A549 treated with Mapracorat at 1 μM for 4 hours (cell line): Measurements from ENCODE around the gene ZSWIM3. TPM values are rescaled to one million over a fixed set of nuclear protein-coding genes. Genes with fewer than 3 reads are reported as not detected.

ENCODE experiments used
- total RNA-seq: library from RNA; stranded (reverse); fragments of 200-300 nt; extraction: Qiagen RNA extraction; gene quantifications from 5 replicates; pipeline ENCODE4 v1.2.3, GENCODE V29; 2022

The ZSWIM3 gene
- 1.3 to 1.9 TPM (median 1.7 TPM) in 5 replicates for total RNA-seq

DNA sequence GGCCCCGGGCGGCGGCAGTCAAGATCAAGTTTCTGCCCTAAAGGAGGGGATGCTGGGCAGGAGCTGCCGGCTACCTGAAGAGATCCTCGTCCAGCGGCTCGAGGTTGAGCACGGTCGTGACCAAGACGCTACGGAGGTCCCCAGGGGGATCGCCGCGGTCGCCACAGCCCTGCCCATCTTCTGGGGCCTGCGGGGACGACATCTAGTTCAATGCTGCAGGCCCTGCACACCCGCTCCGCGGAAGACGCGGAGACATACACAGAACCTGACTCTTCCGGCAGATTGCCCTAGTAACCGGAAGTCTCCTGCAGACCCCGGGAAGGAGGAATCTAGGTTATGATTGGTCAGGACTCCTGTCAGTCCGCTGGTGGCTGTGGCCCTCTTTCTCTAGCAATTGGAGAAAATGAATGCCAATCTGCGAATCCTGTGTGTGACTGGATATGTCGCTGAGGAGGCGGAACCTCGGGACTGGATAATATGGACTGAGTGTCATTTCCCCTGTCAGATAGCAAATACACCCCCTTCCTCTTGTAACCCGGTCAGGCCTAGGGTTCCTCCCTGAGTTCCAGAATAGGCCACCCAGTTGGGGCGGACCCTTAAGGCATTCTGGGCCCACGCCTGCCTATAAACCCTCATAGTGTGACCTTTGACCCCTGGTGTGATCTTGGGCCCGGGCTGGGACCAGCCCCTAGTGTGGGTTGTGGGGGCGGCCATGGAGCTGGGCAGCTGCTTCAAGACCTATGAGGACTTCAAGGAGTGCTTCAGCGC, at the start of gene ZSWIM3, which contains the start of gene ACOT8:
TSS of gene ZSWIM3 (plus strand) at position 501 of the 768 bp plus-strand sequence. CDS start at position 713, 212 bp downstream.
TSS of gene ACOT8 (minus strand) at position 279 of the 768 bp plus-strand sequence. CDS start at position 202, 77 bp downstream.

DNA sequence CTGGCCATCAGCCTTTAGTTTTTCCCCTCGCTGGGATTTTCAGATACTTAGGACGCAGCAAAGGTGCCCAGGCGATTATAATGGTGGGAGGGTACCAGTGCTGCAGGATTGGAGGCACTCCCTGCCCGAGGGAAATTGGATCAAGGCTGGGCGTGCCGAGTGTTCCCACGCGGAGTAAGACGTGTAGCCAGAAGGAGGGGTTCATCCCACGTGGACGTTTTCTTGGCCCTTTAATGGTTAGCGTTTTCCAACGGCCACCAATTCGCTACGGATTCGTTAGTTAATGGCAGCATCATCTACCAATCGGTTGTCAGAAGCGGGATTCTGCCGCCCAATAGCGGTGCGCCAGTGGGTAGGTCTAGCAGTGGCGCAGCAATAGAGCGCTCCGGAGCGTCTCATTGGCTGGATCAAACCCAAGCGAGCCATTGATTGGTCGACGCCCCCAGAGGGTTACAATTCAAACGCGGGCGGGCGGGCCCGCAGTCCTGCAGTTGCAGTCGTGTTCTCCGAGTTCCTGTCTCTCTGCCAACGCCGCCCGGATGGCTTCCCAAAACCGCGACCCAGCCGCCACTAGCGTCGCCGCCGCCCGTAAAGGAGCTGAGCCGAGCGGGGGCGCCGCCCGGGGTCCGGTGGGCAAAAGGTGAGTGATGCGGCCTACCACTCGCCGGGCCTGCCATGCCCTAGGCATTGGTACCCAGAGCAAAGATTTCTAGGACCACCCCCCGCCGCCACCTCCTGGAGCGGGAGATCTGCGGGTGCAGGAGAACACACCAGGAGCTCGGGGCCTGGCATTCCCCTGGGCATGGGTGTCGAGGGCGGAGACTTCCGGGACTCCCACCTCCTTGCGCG, 45.0 kb upstream of the ZSWIM3 start, which contains the start of gene UBE2C:
TSS of gene UBE2C (plus strand) at position 488 of the 849 bp plus-strand sequence. CDS start at position 540, 52 bp downstream.

GRCh38 chr20:45827030-45827652, 30.3 kb upstream of the ZSWIM3 start, which contains the start of gene TNNC2:
Gene TNNC2 (minus strand): TSS chr20:45827312. CDS start chr20:45827248, 64 bp downstream.

DNA sequence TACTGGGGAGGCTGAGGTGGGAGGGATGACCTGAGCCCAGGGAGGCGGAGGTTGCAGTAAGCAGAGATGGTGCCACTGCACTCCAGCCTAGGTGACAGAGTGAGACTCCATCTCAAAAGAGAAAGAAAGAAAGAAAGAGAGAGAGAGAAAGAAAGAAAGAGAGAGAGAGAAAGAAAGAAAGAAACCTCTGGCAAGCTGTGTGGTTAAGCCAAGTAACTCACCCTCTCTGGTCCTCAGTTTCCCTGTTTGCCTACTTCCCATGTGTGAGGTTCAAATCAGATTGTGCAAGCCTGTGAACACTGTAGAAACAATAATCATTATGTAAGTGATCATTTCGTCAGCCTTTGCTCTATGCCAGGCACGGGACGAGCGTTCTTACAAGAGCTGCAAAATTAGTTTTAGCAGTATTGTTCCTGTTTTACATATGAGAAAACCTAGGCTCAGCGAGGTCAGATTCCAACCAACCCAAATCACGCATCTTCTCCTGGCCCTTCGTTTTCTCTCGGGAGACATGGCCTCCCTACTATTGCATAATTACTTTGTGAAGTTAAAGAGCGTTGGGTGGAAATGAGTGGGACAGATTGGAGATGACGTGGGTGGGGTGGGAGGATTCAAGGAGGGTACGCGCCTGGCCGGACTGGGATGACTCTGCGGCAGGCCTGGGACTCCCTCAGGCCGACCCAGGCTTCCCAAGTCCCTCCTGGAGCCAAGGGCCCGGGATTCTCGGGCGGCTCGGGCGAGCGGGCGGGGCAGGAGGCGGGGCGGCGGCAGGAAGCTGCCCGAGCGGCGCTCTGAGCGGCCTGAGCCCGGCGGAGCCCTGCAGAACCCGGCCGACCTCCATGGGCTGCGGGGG, 24.2 kb upstream of the ZSWIM3 start, which contains the start of gene SNX21:
TSS of gene SNX21 (plus strand) at position 770 of the 853 bp plus-strand sequence. CDS start 121 bp downstream, outside the sequence.

GRCh38 chr20:45880988-45881788, 23.8 kb downstream of the ZSWIM3 start, which contains the start of gene ZSWIM1:
Gene ZSWIM1 (plus strand): TSS chr20:45881227. CDS start chr20:45882593, 1,366 bp downstream.

DNA sequence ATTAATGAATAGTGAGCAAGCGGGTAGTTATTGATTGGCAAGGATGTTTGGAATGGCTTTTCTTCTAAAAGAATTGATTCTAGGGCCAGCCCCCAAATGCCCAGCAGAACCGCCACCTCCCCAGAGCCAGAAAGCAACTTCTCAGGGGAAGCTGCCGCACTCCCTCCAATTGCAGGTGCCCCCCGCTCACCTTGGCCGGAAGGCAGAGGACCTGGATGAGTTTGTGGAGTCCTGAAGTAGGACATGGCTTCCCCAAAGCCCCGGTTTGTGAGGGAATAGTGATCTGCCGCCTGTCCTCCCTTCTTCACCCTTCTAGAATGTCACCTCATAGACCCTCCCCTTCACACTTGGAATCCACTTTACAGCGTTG, 29.9 kb downstream of the ZSWIM3 start, which contains the start of gene SPATA25:
TSS of gene SPATA25 (minus strand) at position 277 of the 370 bp plus-strand sequence. CDS start at position 245, 32 bp downstream.

DNA sequence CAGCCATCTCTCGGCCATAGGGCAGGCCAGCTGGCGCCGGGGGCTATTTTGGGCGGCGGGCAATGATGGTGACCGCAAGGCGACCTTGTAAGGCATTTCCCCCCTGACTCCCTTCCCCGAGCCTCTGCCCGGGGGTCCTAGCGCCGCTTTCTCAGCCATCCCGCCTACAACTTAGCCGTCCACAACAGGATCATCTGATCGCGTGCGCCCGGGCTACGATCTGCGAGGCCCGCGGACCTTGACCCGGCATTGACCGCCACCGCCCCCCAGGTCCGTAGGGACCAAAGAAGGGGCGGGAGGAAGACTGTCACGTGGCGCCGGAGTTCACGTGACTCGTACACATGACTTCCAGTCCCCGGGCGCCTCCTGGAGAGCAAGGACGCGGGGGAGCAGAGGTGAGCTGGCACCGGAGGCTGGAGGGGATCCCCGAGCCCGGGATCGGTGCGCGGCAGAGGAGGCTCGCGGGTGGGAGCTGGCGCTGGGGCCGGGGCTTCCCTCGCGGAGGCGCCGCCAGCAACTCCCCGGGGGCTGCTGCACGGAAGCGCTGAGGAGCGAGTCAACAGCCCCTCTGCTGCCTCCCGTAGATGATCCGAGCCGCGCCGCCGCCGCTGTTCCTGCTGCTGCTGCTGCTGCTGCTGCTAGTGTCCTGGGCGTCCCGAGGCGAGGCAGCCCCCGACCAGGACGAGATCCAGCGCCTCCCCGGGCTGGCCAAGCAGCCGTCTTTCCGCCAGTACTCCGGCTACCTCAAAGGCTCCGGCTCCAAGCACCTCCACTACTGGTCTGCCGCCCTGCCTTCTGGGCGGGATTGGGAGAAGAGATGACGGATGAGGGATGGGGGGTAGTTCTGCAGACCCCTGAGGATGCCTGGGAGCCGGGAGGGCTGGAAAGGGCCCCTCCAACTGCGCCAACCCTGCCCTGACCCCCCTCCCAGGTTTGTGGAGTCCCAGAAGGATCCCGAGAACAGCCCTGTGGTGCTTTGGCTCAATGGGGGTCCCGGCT, 33.9 kb downstream of the ZSWIM3 start, which contains the start of the genes CTSA and NEURL2:
TSS of gene CTSA (plus strand) at position 351 of the 999 bp plus-strand sequence. CDS start at position 585, 234 bp downstream.
TSS of gene NEURL2 (minus strand) at position 224 of the 999 bp plus-strand sequence. CDS start at position 7, 217 bp downstream.

GRCh38 chr20:45911486-45912343, 54.3 kb downstream of the ZSWIM3 start, which contains the start of gene PLTP:
Gene PLTP (minus strand): TSS chr20:45912155. CDS start chr20:45911452, 703 bp downstream.

Other genes starting within 250 kb of the ZSWIM3 start
- gene WFDC10A, start 227.9 kb upstream of the ZSWIM3 start, total RNA-seq: not detected in 5 replicates
- gene WFDC9, start 226.3 kb upstream of the ZSWIM3 start, total RNA-seq: not detected in 5 replicates
- not detected in 5 replicates for gene WFDC11, start 187.4 kb upstream of the ZSWIM3 start, total RNA-seq
- not detected in 5 replicates for gene WFDC13, start 155.6 kb upstream of the ZSWIM3 start, total RNA-seq
- not detected in 5 replicates for gene WFDC10B, start 152.6 kb upstream of the ZSWIM3 start, total RNA-seq
- gene SPINT4, start 135.3 kb upstream of the ZSWIM3 start, total RNA-seq: not detected in 5 replicates
- gene WFDC3, start 65.7 kb upstream of the ZSWIM3 start, total RNA-seq: 0.44 TPM in 1 of 5 replicates, not detected in the others
- 32.1 to 37.5 TPM (median 35.7 TPM) in 5 replicates for gene DNTTIP1, start 65.7 kb upstream of the ZSWIM3 start, total RNA-seq
- 215 to 248 TPM (median 240 TPM) in 5 replicates for gene UBE2C, start 45.0 kb upstream of the ZSWIM3 start, total RNA-seq
- gene TNNC2, start 30.3 kb upstream of the ZSWIM3 start, total RNA-seq: 0.28 TPM in 1 of 5 replicates, not detected in the others
- gene SNX21, start 23.8 kb upstream of the ZSWIM3 start, total RNA-seq: 7.8 to 11.6 TPM (median 10.7 TPM) in 5 replicates
- 14.5 to 20.5 TPM (median 19.7 TPM) in 5 replicates for gene ACOT8, start 222 bp upstream of the ZSWIM3 start, total RNA-seq
- gene ZSWIM1, start 23.6 kb downstream of the ZSWIM3 start, total RNA-seq: 4.8 to 5.9 TPM (median 5.8 TPM) in 5 replicates
- 0.19 to 0.53 TPM (median 0.40 TPM) in 3 of 5 replicates, not detected in the others for gene SPATA25, start 30.0 kb downstream of the ZSWIM3 start, total RNA-seq
- 0.61 to 1.7 TPM (median 0.94 TPM) in 5 replicates for gene NEURL2, start 33.6 kb downstream of the ZSWIM3 start, total RNA-seq
- 94.8 to 123 TPM (median 110 TPM) in 5 replicates for gene CTSA, start 33.7 kb downstream of the ZSWIM3 start, total RNA-seq
- gene PLTP, start 54.5 kb downstream of the ZSWIM3 start, total RNA-seq: 1.6 to 2.0 TPM (median 1.8 TPM) in 5 replicates
- gene PCIF1, start 77.1 kb downstream of the ZSWIM3 start, total RNA-seq: 27.8 to 35.7 TPM (median 33.3 TPM) in 5 replicates
- gene ZNF335, start 114.6 kb downstream of the ZSWIM3 start, total RNA-seq: 6.8 to 10.2 TPM (median 9.2 TPM) in 5 replicates
- 0.19 to 0.48 TPM (median 0.40 TPM) in 5 replicates for gene MMP9, start 151.3 kb downstream of the ZSWIM3 start, total RNA-seq
- gene SLC12A5, start 171.6 kb downstream of the ZSWIM3 start, total RNA-seq: 13.5 to 17.2 TPM (median 14.0 TPM) in 5 replicates
- gene NCOA5, start 232.3 kb downstream of the ZSWIM3 start, total RNA-seq: 17.7 to 23.9 TPM (median 20.3 TPM) in 5 replicates